HG03378 (cell line): Measurements from ENCODE around the gene COL23A1.
"Not testable (repeated sequence)": the region's sequence is repeated elsewhere in the genome, so short reads cannot be mapped to it uniquely, and the experiment has no call there.

Source experiments
- ATAC-seq: cut with Tn5 transposase; IDR thresholded peaks from one replicate; pipeline ENCODE4 v1.9.1; 2021; ENCODE audit warnings: mild to moderate bottlenecking, moderate library complexity; ENCODE audit not compliant: unreplicated experiment

The COL23A1 gene

GRCh38 chr5:178383301-178383918 lies 206.8 kb downstream of the COL23A1 start:
- ATAC-seq: no peak

- ATAC-seq: no peak
Observed at GRCh38 chr5:178382754-178383164, 207.4 kb downstream of the COL23A1 start.

- ATAC-seq: no peak
Observed at GRCh38 chr5:178381921-178382695, 208.1 kb downstream of the COL23A1 start.

- no peak for ATAC-seq
Observed at GRCh38 chr5:178381206-178381605, 209.0 kb downstream of the COL23A1 start.

- no peak for ATAC-seq
Observed at GRCh38 chr5:178380541-178381074, 209.6 kb downstream of the COL23A1 start.

GRCh38 chr5:178380086-178380485 lies 210.1 kb downstream of the COL23A1 start:
- ATAC-seq: no peak

- no peak for ATAC-seq
Observed at GRCh38 chr5:178378527-178379484, 211.4 kb downstream of the COL23A1 start.

- ATAC-seq: no peak
Observed at GRCh38 chr5:178377583-178378270, 212.5 kb downstream of the COL23A1 start.

- ATAC-seq: no peak
Observed at GRCh38 chr5:178376921-178377582, 213.1 kb downstream of the COL23A1 start.

- ATAC-seq: no peak
Observed at GRCh38 chr5:178375348-178375747, 214.8 kb downstream of the COL23A1 start.

- no peak for ATAC-seq
Observed at GRCh38 chr5:178373711-178374110, 216.5 kb downstream of the COL23A1 start.

- ATAC-seq: no peak
Observed at GRCh38 chr5:178372142-178372571, 218.0 kb downstream of the COL23A1 start.

GRCh38 chr5:178371362-178372111 lies 218.7 kb downstream of the COL23A1 start:
- ATAC-seq: no peak

- no peak for ATAC-seq
Observed at GRCh38 chr5:178370102-178370501, 220.1 kb downstream of the COL23A1 start.

GRCh38 chr5:178369469-178369868 lies 220.7 kb downstream of the COL23A1 start:
- not testable (repeated sequence) for ATAC-seq

GRCh38 chr5:178368716-178369300 lies 221.4 kb downstream of the COL23A1 start:
- no peak for ATAC-seq

- ATAC-seq: no peak
Observed at GRCh38 chr5:178368274-178368673, 221.9 kb downstream of the COL23A1 start.

- ATAC-seq: no peak
Observed at GRCh38 chr5:178367736-178368120, 222.5 kb downstream of the COL23A1 start.
